Osteoblast (primary cell): ENCODE measurements around the gene GABRG3. TPM values are rescaled to one million over a fixed set of nuclear protein-coding genes. Genes with fewer than 3 reads are reported as not detected.

Experiments
- DNase-seq: peaks from one replicate; pipeline ENCODE4 v3.0.0; 2011; ENCODE audit warnings: low spot score, mixed read lengths; ENCODE audit not compliant: insufficient read length; ENCODE audit errors: missing footprints
- H2AFZ ChIP-seq: 2 replicates; pipeline ENCODE4 v1.6.0; 2011; ENCODE audit warnings: mild to moderate bottlenecking, low read length
- H3K27ac ChIP-seq: 2 replicates; pipeline ENCODE4 v1.5.1; 2011; ENCODE audit warnings: mild to moderate bottlenecking, low read depth, low read length, moderate library complexity
- H3K27me3 ChIP-seq: 2 replicates; pipeline ENCODE4 v1.6.0; 2012; ENCODE audit warnings: mild to moderate bottlenecking, control low read depth, inconsistent platforms, low read length, moderate library complexity; ENCODE audit not compliant: insufficient read depth
- H3K36me3 ChIP-seq: 2 replicates; pipeline ENCODE4 v1.5.1; 2011; ENCODE audit warnings: mild to moderate bottlenecking, low read length, control low read depth, moderate library complexity; ENCODE audit not compliant: insufficient read depth
- H3K4me1 ChIP-seq: 2 replicates; pipeline ENCODE4 v1.5.1; 2011; ENCODE audit warnings: mild to moderate bottlenecking, low read length, control low read depth, moderate library complexity; ENCODE audit not compliant: insufficient read depth
- H3K4me2 ChIP-seq: 2 replicates; pipeline ENCODE4 v1.6.0; 2011; ENCODE audit warnings: mild to moderate bottlenecking, low read length; ENCODE audit not compliant: insufficient read depth
- H3K4me3 ChIP-seq: fragments of 200-600 bp; sonication (generic); 3 replicates; pipeline ENCODE4 v1.5.1; 2012; ENCODE audit warnings: mild to moderate bottlenecking, low read length, inconsistent platforms; ENCODE audit not compliant: insufficient read depth
- H3K79me2 ChIP-seq: 2 replicates; pipeline ENCODE4 v1.6.0; 2012; ENCODE audit warnings: mild to moderate bottlenecking, low read length, control low read depth, inconsistent platforms; ENCODE audit not compliant: insufficient read depth
- H3K9me3 ChIP-seq: 2 replicates; pipeline ENCODE4 v1.5.1; 2011; ENCODE audit warnings: low read depth, low read length, control low read depth
- H4K20me1 ChIP-seq: 2 replicates; pipeline ENCODE4 v1.6.0; 2012; ENCODE audit warnings: mild to moderate bottlenecking, low read length, control low read depth; ENCODE audit not compliant: insufficient read depth
- CTCF ChIP-seq: IDR thresholded peaks from 2 replicates; pipeline ENCODE4 v1.5.1; 2011; ENCODE audit warnings: mild to moderate bottlenecking, low read depth, low read length, moderate library complexity; ENCODE audit errors: extremely low read depth
- total RNA-seq: library from RNA; depleted of rRNA; stranded (reverse); fragments of >200 nt; gene quantifications from 2 replicates; pipeline ENCODE4 v1.2.3, GENCODE V29; 2012

The GABRG3 gene
- total RNA-seq, 1 donor = not detected

- DNase-seq = no peak
- no peak for TF ChIP-seq CTCF
- no peak overlapping the region for H3K4me2 ChIP-seq
Observed at GRCh38 chr15:27046880-27047279, 75.9 kb downstream of the GABRG3 start.

GRCh38 chr15:27050163-27050562, 79.2 kb downstream of the GABRG3 start:
- Histone ChIP-seq H3K9me3 (peaks cover 4% of the 10 kb centered on the region), H3K36me3 (no peaks in the 10 kb centered on the region), H3K27me3 (no peaks in the 10 kb centered on the region), H2AFZ (no peak overlapping the region), H3K4me3 (no peak overlapping the region), H4K20me1 (no peaks in the 10 kb centered on the region), H3K4me1 (no peaks in the 10 kb centered on the region), H3K27ac (no peak overlapping the region), H3K4me2 (no peak overlapping the region), H3K79me2 (no peaks in the 10 kb centered on the region)
- no peak for TF ChIP-seq CTCF
- DNase-seq = no peak

More at GRCh38 chr15:27046880-27047279, 75.9 kb downstream of the GABRG3 start:
- no peaks in the 10 kb centered on the region for H3K4me1 ChIP-seq
- no peaks in the 10 kb centered on the region for H3K27me3 ChIP-seq
- no peak overlapping the region for H2AFZ ChIP-seq
- H3K9me3 ChIP-seq = peaks cover 4% of the 10 kb centered on the region
- no peak overlapping the region for H3K27ac ChIP-seq
- no peaks in the 10 kb centered on the region for H4K20me1 ChIP-seq
- H3K36me3 ChIP-seq = no peaks in the 10 kb centered on the region
- H3K4me3 ChIP-seq = no peak overlapping the region
- H3K79me2 ChIP-seq = no peaks in the 10 kb centered on the region

- TF ChIP-seq CTCF = no peak
- no peak for DNase-seq
- Histone ChIP-seq H3K4me1 (no peaks in the 10 kb centered on the region), H3K27me3 (no peaks in the 10 kb centered on the region), H4K20me1 (no peaks in the 10 kb centered on the region), H3K4me2 (no peak overlapping the region), H3K4me3 (no peak overlapping the region), H2AFZ (no peak overlapping the region), H3K79me2 (no peaks in the 10 kb centered on the region), H3K9me3 (no peaks in the 10 kb centered on the region), H3K27ac (no peak overlapping the region), H3K36me3 (no peaks in the 10 kb centered on the region)
Observed at GRCh38 chr15:27054426-27054825, 83.4 kb downstream of the GABRG3 start.

- no peak overlapping the region for H2AFZ ChIP-seq
- no peak overlapping the region for H3K4me2 ChIP-seq
- no peak overlapping the region for H3K4me3 ChIP-seq
- H4K20me1 ChIP-seq = no peaks in the 10 kb centered on the region
- H3K27me3 ChIP-seq = no peaks in the 10 kb centered on the region
- DNase-seq = no peak
- no peaks in the 10 kb centered on the region for H3K9me3 ChIP-seq
- H3K79me2 ChIP-seq = no peaks in the 10 kb centered on the region
- no peaks in the 10 kb centered on the region for H3K4me1 ChIP-seq
- H3K27ac ChIP-seq = no peak overlapping the region
- H3K36me3 ChIP-seq = no peaks in the 10 kb centered on the region
- no peak for TF ChIP-seq CTCF
Observed at GRCh38 chr15:27057904-27058645, 87.1 kb downstream of the GABRG3 start.
